K562 (cell line): Measurements from ENCODE around the gene RAB17. TPM values are rescaled to one million over a fixed set of nuclear protein-coding genes. Genes with fewer than 3 reads are reported as not detected.

Experiments used
- ATAC-seq: fragments of 200-7000 bp; cut with Tn5 transposase; 3 replicates; pipeline ENCODE4 v1.9.1; 2020; ENCODE audit warnings: moderate library complexity
- BruUV-seq: library from RNA; stranded (reverse); fragments of 400-500 nt; replicated peaks from 2 replicates; lab custom pipeline; 2021; lab: Mats Ljungman, UMichigan
- CTCF ChIA-PET: fragments of 300-600 bp; formaldehyde crosslinking; extraction: SDS; loops from one replicate; lab custom pipeline; 2021; ENCODE audit warnings: low intra/inter-chr PET ratio; lab: Yijun Ruan, JAX
- POLR2A ChIA-PET: fragments of 300-600, 350-650 bp; sonication (Branson Sonifier 250); formaldehyde crosslinking; extraction: SDS; loops from one replicate; lab custom pipeline; 2021; ENCODE audit warnings: antibody characterized with exemption, inconsistent platforms; lab: Yijun Ruan, JAX
- DNase-seq, 4 experiments: peaks; one replicate each; pipeline versions ENCODE4 v3.0.0 to v3.0.0-alpha.2; 2011 to 2018; ENCODE audit warnings: low spot score in 3 of 4, mixed read lengths in 3 of 4; ENCODE audit errors: extremely low read depth in 1 of 4
- FAIRE-seq: peaks from 2 replicates; lab custom pipeline; 2011; peaks lifted over from hg19 to GRCh38; lab: Jason Lieb, UNC
- H2AFZ ChIP-seq: 2 replicates; pipeline ENCODE4 v1.6.0; 2011; ENCODE audit warnings: low read depth, low read length, control low read depth, inconsistent platforms
- H3K27ac ChIP-seq: fragments of 200-600 bp; 3 replicates; pipeline ENCODE4 v1.8.0; 2011; ENCODE audit warnings: low read depth, mild to moderate bottlenecking, control low read depth, inconsistent platforms, low read length, moderate library complexity, mixed read lengths; ENCODE audit errors: extremely low read depth
- H3K27me3 ChIP-seq, 2 experiments: fragments of 300-600 bp in 1 of 2; 2 replicates in 1 of 2; 3 replicates in 1 of 2; pipeline versions ENCODE4 v1.6.0 to v1.8.0; 2011; ENCODE audit warnings: inconsistent platforms in 2 of 2, low read length in 2 of 2, mild to moderate bottlenecking in 1 of 2, mixed read lengths in 1 of 2, moderate library complexity in 1 of 2; ENCODE audit not compliant: control insufficient read depth in 2 of 2, insufficient read depth in 2 of 2
- H3K36me3 ChIP-seq: fragments of 300-600 bp; 3 replicates; pipeline ENCODE4 v1.8.0; 2011; ENCODE audit warnings: mild to moderate bottlenecking, low read length, inconsistent platforms; ENCODE audit not compliant: control insufficient read depth, insufficient read depth
- H3K4me1 ChIP-seq, 2 experiments: fragments of 200-600 bp in 1 of 2; replicated peaks in 1 of 2; 2 replicates in 1 of 2; 3 replicates in 1 of 2; pipeline versions ENCODE4 v1.5.1 to v1.8.0; 2011; ENCODE audit warnings: inconsistent platforms in 2 of 2, low read length in 2 of 2, mild to moderate bottlenecking in 1 of 2, mixed read lengths in 1 of 2, moderate library complexity in 1 of 2; ENCODE audit not compliant: control insufficient read depth in 2 of 2, insufficient read depth in 2 of 2
- H3K4me2 ChIP-seq: 2 replicates; pipeline ENCODE4 v1.6.1; 2011; ENCODE audit warnings: low read length, control low read depth, inconsistent platforms, mixed read lengths; ENCODE audit not compliant: insufficient read depth
- H3K4me3 ChIP-seq: fragments of 200-600 bp; sonication (generic), shearing (Covaris generic); 2 replicates; pipeline ENCODE4 v1.5.1; 2016; ENCODE audit warnings: control low read depth, inconsistent platforms
- H3K79me2 ChIP-seq: fragments of 200-600 bp; 3 replicates; pipeline ENCODE4 v1.8.0; 2011; ENCODE audit warnings: low read length, inconsistent platforms; ENCODE audit not compliant: control insufficient read depth, insufficient read depth
- H3K9ac ChIP-seq, 2 experiments: 2 replicates each; pipeline versions ENCODE4 v1.6.0 to v1.6.1; 2011; ENCODE audit warnings: low read depth in 2 of 2, low read length in 2 of 2, control low read depth in 1 of 2, inconsistent platforms in 1 of 2, mild to moderate bottlenecking in 1 of 2, mixed read lengths in 1 of 2; ENCODE audit not compliant: insufficient read depth in 1 of 2
- H3K9me1 ChIP-seq: one replicate; pipeline ENCODE4 v1.6.0; 2011; ENCODE audit warnings: inconsistent platforms, mild to moderate bottlenecking, low read length, moderate library complexity; ENCODE audit not compliant: control insufficient read depth, insufficient read depth
- H3K9me3 ChIP-seq: replicated peaks from 2 replicates; pipeline ENCODE4 v1.5.1; 2011; ENCODE audit warnings: low read depth, low read length, inconsistent platforms; ENCODE audit not compliant: control insufficient read depth, insufficient read depth
- H4K20me1 ChIP-seq: replicated peaks from 2 replicates; pipeline ENCODE4 v1.6.1; 2011; ENCODE audit warnings: low read length, inconsistent platforms, mixed read lengths; ENCODE audit not compliant: control insufficient read depth, insufficient read depth
- HOXB6 ChIP-seq: fragments of 250-450 bp; sonication (Bioruptor Pico); IDR thresholded peaks from 2 replicates; pipeline ENCODE4 v1.5.1; 2022; ENCODE audit warnings: mild to moderate bottlenecking, borderline replicate concordance
- RUNX1 ChIP-seq: sonication (generic); IDR thresholded peaks from 2 replicates; pipeline ENCODE4 v1.6.1; 2016; ENCODE audit warnings: antibody characterized with exemption, low read depth
- ZC3H11A ChIP-seq: IDR thresholded peaks from 2 replicates; pipeline ENCODE4 v1.6.1; 2012; ENCODE audit warnings: low read depth, low read length, improper control_type of control experiment
- WGBS: fragments of 100-300 bp; shearing (Covaris generic); methylation state at CpG from one replicate; pipeline ENCODE4 v1.1.6; 2016; ENCODE audit warnings: low coverage, mixed read lengths; ENCODE audit not compliant: insufficient coverage; ENCODE audit errors: missing lambda C conversion rate; 5-methylcytosine and 5-hydroxymethylcytosine counted together
- in situ Hi-C: fragments of 300-500 bp; cut with MboI; formaldehyde crosslinking; loops from 4 replicates; pipeline ENCODE4 v1.15.0; 2018; ENCODE audit warnings: inconsistent platforms, mixed read lengths
- intact Hi-C: fragments of 100-400 bp; cut with micrococcal nuclease; formaldehyde crosslinking; loops from 2 replicates; pipeline ENCODE4 v1.14.2; 2022
- polyA plus RNA-seq, 8 experiments: library from polyadenylated mRNA; depleted of rRNA in 4 of 8; stranded (reverse) in 5 of 8; unstranded in 3 of 8; fragments of >200 nt; fragmentation: Nextera tagmentation in 2 of 8; fragmentation: Illumina TruSeq in 1 of 8; extraction: Ambion mirVana in 2 of 8; extraction: Trizol in 1 of 8; gene quantifications; 2 replicates each; pipeline versions ENCODE4 v1.2.1 to v1.2.3, GENCODE V29; 2011 to 2014; ENCODE audit warnings: inconsistent platforms in 1 of 8, missing spikeins in 1 of 8
- total RNA-seq, 7 experiments: library from RNA; depleted of rRNA in 6 of 7; stranded (reverse); fragments of >200 nt in 6 of 7; fragmentation: Illumina TruSeq in 2 of 7; extraction: Trizol in 2 of 7; gene quantifications; 2 replicates each; pipeline versions ENCODE4 v1.2.1 to v1.2.3, GENCODE V29; 2011 to 2021; ENCODE audit warnings: low replicate concordance in 1 of 7

Gene RAB17
- total and polyA plus RNA-seq, 9 of the 15 experiments (the other 6 are each of a cell fraction or from before 2014, with no cell fraction given): 0.13 TPM; not detected in 8

DNA sequence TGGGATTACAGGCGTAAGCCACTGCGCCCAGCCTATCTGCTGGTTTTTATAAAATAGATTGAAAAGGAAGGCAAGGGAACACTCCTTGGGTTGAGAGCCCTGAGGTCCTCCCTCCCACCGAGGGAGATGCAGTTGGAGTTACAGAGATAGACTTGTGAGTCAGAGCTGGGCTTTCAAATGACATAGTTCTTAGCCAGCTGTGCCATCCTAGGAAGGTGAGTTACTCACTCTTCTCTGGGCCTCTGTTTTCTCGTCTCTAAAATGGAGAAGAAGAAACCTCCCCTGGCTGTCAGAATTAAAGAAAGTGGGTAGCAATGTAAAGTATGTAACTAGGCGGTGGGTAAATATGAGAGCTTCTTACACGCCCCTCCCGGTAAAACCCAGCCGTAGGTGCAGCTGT is 39.2 kb upstream of the RAB17 start (continued):
- TF ChIP-seq ZC3H11A: no peak

- Histone ChIP-seq H3K27me3 (peaks cover 11 to 73% of the 10 kb centered on the region in 2 experiments), H4K20me1 (no peaks in the 10 kb centered on the region; the same call in 1 of the 2 replicates), H3K4me3 (no peak overlapping the region), H2AFZ (no peak overlapping the region), H3K4me2 (no peak overlapping the region), H3K4me1 (no peaks in the 10 kb centered on the region), H3K36me3 (no peaks in the 10 kb centered on the region), H3K9me1 (no peaks in the 10 kb centered on the region), H3K27ac (no peak overlapping the region), H3K79me2 (no peaks in the 10 kb centered on the region), H3K9me3 (no peaks in the 10 kb centered on the region), H3K9ac (no peak overlapping the region)
- DNase-seq (no peak), FAIRE-seq (no peak), ATAC-seq (no peak)
- in situ Hi-C loops (no loop called here), intact Hi-C loops (no loop called here)
- BruUV-seq: no TSS peak
- TF ChIP-seq HOXB6 (CRISPR knock-in tag) (no peak), RUNX1 (no peak)
- POLR2A ChIA-PET: interaction anchor here (0.7 kb wide), 1 partner anchor 163 kb away, joined by 4 read pairs; no protein-coding TSS in a partner anchor
- CTCF ChIA-PET: no interaction called here
- 0% methylated on average over 1 of the region's 1 CpG for WGBS
Observed at GRCh38 chr2:237629188-237629534, 38.6 kb upstream of the RAB17 start.
